Uterus (tissue), 2 donors: Measurements from ENCODE around the gene SLC66A2.

Experiments used
- CTCF ChIP-seq, 4 experiments: fragments of 200-600 bp in 2 of 4; fragments of 450-650 bp in 2 of 4; sonication (generic) in 2 of 4; IDR thresholded peaks; one replicate each; pipeline ENCODE4 v1.5.1; 2016 to 2019; ENCODE audit warnings: antibody characterized with exemption in 4 of 4, mild to moderate bottlenecking in 2 of 4, moderate library complexity in 1 of 4
- POLR2A ChIP-seq, 2 donors: fragments of 450-650 bp; IDR thresholded peaks; one replicate each; pipeline ENCODE4 v1.6.1; 2016; ENCODE audit warnings: antibody characterized with exemption in 2 of 2, mild to moderate bottlenecking in 1 of 2, moderate library complexity in 1 of 2

DNA sequence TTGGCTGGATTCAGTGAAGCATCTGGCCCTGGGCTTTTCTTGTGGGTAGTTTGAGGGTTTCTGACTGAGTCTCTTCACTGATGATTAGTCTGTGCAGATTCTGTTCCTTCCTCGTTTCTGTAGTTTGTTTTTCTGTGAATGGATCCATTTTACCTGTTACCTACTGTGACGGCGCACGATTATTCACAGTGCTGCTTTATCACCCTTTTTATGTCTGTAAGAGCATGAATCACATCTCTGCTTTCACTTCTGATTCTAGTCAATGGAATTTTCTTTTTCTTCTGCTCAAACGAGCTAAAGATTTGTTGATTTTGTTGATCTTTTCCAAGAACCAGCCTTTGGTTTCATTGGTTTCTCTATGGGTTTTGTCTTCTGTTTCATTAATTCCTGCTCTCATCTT lies 60.8 kb downstream of the SLC66A2 start:
- TF ChIP-seq CTCF (IDR thresholded peaks at IDR 0.05) (no peak), POLR2A (IDR thresholded peaks at IDR 0.05) (no peak)
